Activated naive CD8-positive, alpha-beta T cell treated with anti-CD3 and anti-CD28 coated beads for 36 hours (primary cell): Measurements from ENCODE around the gene SNAP23. TPM values are rescaled to one million over a fixed set of nuclear protein-coding genes. Genes with fewer than 3 reads are reported as not detected.

ENCODE experiments used
- DNase-seq: peaks from one replicate; pipeline ENCODE4 v3.0.0; 2021
- H3K27ac Mint-ChIP-seq: one replicate; pipeline ENCODE4 v1.8.0; 2022; ENCODE audit warnings: mild to moderate bottlenecking, moderate library complexity, mixed read lengths
- H3K27me3 Mint-ChIP-seq: one replicate; pipeline ENCODE4 v1.8.0; 2022; ENCODE audit warnings: mild to moderate bottlenecking, mixed read lengths
- H3K36me3 Mint-ChIP-seq: one replicate; pipeline ENCODE4 v1.8.0; 2021; ENCODE audit warnings: mild to moderate bottlenecking, mixed read lengths
- H3K4me1 Mint-ChIP-seq: one replicate; pipeline ENCODE4 v1.8.0; 2021; ENCODE audit warnings: mixed read lengths
- H3K4me3 Mint-ChIP-seq: one replicate; pipeline ENCODE4 v1.8.0; 2022; ENCODE audit warnings: mild to moderate bottlenecking, moderate library complexity, mixed read lengths
- H3K9me3 Mint-ChIP-seq: one replicate; pipeline ENCODE4 v1.8.0; 2022; ENCODE audit warnings: mixed read lengths
- total RNA-seq, 2 experiments: library from RNA; stranded (reverse); gene quantifications; one replicate each; pipeline ENCODE4 v1.2.3, GENCODE V29; 2021

SNAP23 gene
- total RNA-seq, 2 experiments from 2014 or later: 37.6 to 42.3 TPM

- DNase-seq: no peak
- H3K27ac Mint-ChIP-seq: peak overlapping the region; percentile 89
- no peaks in the 10 kb centered on the region for H3K27me3 Mint-ChIP-seq
- H3K9me3 Mint-ChIP-seq: no peaks in the 10 kb centered on the region
- peaks cover 5% of the 10 kb centered on the region for H3K36me3 Mint-ChIP-seq
- H3K4me3 Mint-ChIP-seq: peak overlapping the region; percentile 88
- H3K4me1 Mint-ChIP-seq: peaks cover 33% of the 10 kb centered on the region
Observed at GRCh38 chr15:42576040-42576594, 80.7 kb downstream of the SNAP23 start.

GRCh38 chr15:42576776-42577175, 81.3 kb downstream of the SNAP23 start:
- Mint-ChIP-seq H3K4me1 (peaks cover 35% of the 10 kb centered on the region), H3K27ac (no peak overlapping the region), H3K4me3 (peak overlapping the region; percentile 88), H3K36me3 (peaks cover 4% of the 10 kb centered on the region), H3K9me3 (no peaks in the 10 kb centered on the region), H3K27me3 (no peaks in the 10 kb centered on the region)
- no peak for DNase-seq

GRCh38 chr15:42577514-42578031, 82.1 kb downstream of the SNAP23 start:
- Mint-ChIP-seq H3K27me3 (no peaks in the 10 kb centered on the region), H3K27ac (no peak overlapping the region)

GRCh38 chr15:42578984-42579537, 83.6 kb downstream of the SNAP23 start:
- H3K4me3 Mint-ChIP-seq: no peak overlapping the region
- peaks cover 3% of the 10 kb centered on the region for H3K36me3 Mint-ChIP-seq
- no peak for DNase-seq
- H3K9me3 Mint-ChIP-seq: no peaks in the 10 kb centered on the region
- H3K27ac Mint-ChIP-seq: no peak overlapping the region
- no peaks in the 10 kb centered on the region for H3K27me3 Mint-ChIP-seq
- H3K4me1 Mint-ChIP-seq: peaks cover 47% of the 10 kb centered on the region

More at GRCh38 chr15:42577514-42578031, 82.1 kb downstream of the SNAP23 start:
- Mint-ChIP-seq H3K9me3 (no peaks in the 10 kb centered on the region), H3K36me3 (peaks cover 3% of the 10 kb centered on the region), H3K4me3 (no peak overlapping the region), H3K4me1 (peaks cover 43% of the 10 kb centered on the region)
- DNase-seq: no peak

GRCh38 chr15:42581272-42581730, 85.9 kb downstream of the SNAP23 start:
- peak overlapping the region; percentile 67 for H3K27ac Mint-ChIP-seq

More at GRCh38 chr15:42581272-42581730, 85.9 kb downstream of the SNAP23 start:
- DNase-seq: peak; percentile 84
- Mint-ChIP-seq H3K4me1 (peaks cover 39% of the 10 kb centered on the region), H3K36me3 (peaks cover 10% of the 10 kb centered on the region), H3K4me3 (peak overlapping the region; percentile 80), H3K9me3 (no peaks in the 10 kb centered on the region), H3K27me3 (no peaks in the 10 kb centered on the region)

Other genes starting within 250 kb of the SNAP23 start
- gene GANC, start 222.4 kb upstream of the SNAP23 start, total RNA-seq: 10 to 100 TPM; 21.0 to 23.7 TPM
- 10 to 100 TPM; 34.8 to 35.8 TPM for gene TMEM87A, start 222.2 kb upstream of the SNAP23 start, total RNA-seq
- gene CAPN3, start 136.1 kb upstream of the SNAP23 start, total RNA-seq: 1 to 10 TPM; 1.4 to 1.8 TPM
- gene ZNF106, start 4.5 kb upstream of the SNAP23 start, total RNA-seq: 10 to 100 TPM; 53.1 to 55.8 TPM
- 10 to 100 TPM; 17.0 to 19.1 TPM for gene LRRC57, start 53.2 kb downstream of the SNAP23 start, total RNA-seq
- gene HAUS2, start 53.2 kb downstream of the SNAP23 start, total RNA-seq: 10 to 100 TPM; 54.0 to 55.1 TPM
- 1 to 10 TPM; 4.2 to 4.4 TPM for gene STARD9, start 80.0 kb downstream of the SNAP23 start, total RNA-seq
- gene CDAN1, start 241.5 kb downstream of the SNAP23 start, total RNA-seq: 10 to 100 TPM; 14.3 to 17.9 TPM